ENCODE results near the gene RPTN.
A peak's percentile ranks its signal among the peaks of the same experiment; 100 is the strongest.
"Not testable (repeated sequence)": the region's sequence is repeated elsewhere in the genome, so short reads cannot be mapped to it uniquely, and the experiment has no call there.

The RPTN gene

DNA sequence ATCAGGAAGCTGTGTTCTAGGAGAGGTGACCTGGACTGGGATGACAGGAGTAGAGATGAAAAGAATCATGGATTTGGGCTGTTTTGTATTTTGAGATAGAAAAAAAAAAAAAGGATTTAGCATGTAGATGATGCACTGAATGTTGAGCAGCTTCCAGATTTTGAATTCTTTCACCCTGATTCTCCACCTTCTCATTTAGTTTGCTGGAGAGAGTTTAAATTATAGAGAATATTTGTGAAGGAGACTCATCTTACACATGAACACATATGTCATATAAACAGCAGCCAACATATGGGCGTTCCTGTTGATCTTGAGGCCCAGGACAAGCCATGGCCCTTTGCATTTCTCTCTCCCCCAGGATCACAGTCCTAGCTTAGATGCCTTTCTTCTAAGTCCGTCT lies 7.4 kb downstream of the RPTN start:
- no peak for DNase-seq (ENCODE audit: low read depth)
- H3K4me3 ChIP-seq (ENCODE audit: control insufficient read depth, low read depth, low read length) = no peak overlapping the region
- no peak for TF ChIP-seq CTCF (conservative IDR thresholded peaks at IDR 0.05; ENCODE audit: control insufficient read depth, insufficient read depth, low read depth, low read length)

GRCh38 chr1:152148981-152149380 lies 10.0 kb downstream of the RPTN start:
- TF ChIP-seq CTCF (conservative IDR thresholded peaks at IDR 0.05; ENCODE audit: control insufficient read depth, insufficient read depth, low read depth, low read length) = no peak
- DNase-seq (ENCODE audit: low read depth) = peak; percentile 42
- H3K4me3 ChIP-seq (ENCODE audit: control insufficient read depth, low read depth, low read length) = no peak overlapping the region

GRCh38 chr1:152148051-152148450 lies 11.0 kb downstream of the RPTN start:
- TF ChIP-seq CTCF (conservative IDR thresholded peaks at IDR 0.05; ENCODE audit: control insufficient read depth, insufficient read depth, low read depth, low read length) = no peak
- no peak overlapping the region for H3K4me3 ChIP-seq (ENCODE audit: control insufficient read depth, low read depth, low read length)
- DNase-seq (ENCODE audit: low read depth) = no peak

DNA sequence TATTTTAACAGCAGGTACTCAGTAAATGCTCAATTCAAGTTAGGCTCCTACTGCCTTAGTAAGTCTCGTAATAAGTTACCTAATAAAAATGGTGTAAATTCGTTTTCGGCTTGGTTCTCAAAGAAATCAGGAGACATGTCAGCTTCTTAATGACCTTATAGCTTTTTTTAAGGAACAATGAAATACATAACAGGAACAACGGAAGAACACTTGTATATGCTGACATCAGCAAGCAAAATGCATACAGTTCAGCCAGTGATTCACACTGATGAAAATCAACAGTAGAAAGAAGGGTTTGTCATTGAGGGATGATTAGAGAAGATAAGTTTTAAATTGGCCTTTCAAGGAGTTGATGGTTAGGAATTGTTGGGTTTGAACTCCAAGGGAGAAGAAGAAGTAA lies 13.3 kb downstream of the RPTN start:
- no peak for DNase-seq (ENCODE audit: low read depth)
- no peak for TF ChIP-seq CTCF (conservative IDR thresholded peaks at IDR 0.05; ENCODE audit: control insufficient read depth, insufficient read depth, low read depth, low read length)
- no peak overlapping the region for H3K4me3 ChIP-seq (ENCODE audit: control insufficient read depth, low read depth, low read length)

GRCh38 chr1:152144674-152145183 lies 14.3 kb downstream of the RPTN start:
- not testable (repeated sequence) for H3K4me3 ChIP-seq (ENCODE audit: control insufficient read depth, low read depth, low read length); DNase-seq (ENCODE audit: low read depth)

DNA sequence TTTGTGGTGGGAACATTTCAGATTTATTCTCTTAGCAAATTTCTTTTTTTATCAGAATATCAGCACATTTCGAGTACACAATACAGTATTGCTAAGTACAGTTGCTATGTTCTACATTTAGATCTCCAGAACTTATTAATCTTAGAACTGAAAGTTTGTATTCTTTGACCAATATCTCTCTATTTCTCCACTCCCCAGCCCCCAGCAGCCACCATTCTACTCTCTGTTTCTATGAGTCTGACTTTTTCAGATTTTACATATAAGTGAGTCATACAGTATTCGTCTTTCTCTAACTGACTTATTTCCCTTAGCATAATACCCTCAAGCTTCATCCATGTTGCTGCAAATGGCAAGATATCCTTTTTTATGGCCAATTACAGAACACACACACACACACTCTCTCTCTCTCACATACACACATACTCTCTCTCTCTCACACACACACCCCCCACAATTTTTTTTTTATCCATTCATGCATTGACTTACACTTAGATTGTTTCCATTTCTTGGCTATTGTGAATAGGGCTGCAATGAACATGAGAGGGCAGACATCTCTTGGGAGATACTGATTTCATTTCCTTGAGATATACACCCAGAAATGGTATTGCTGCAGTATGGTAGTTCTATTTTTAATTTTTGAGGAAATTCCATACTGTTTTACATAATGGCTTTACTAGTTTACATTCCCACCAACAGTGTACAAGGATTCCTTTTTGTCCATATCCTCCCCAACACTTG lies 15.7 kb downstream of the RPTN start:
- H3K4me3 ChIP-seq (ENCODE audit: control insufficient read depth, low read depth, low read length) = no peak overlapping the region
- DNase-seq (ENCODE audit: low read depth) = peak; percentile 19
- TF ChIP-seq CTCF (conservative IDR thresholded peaks at IDR 0.05; ENCODE audit: control insufficient read depth, insufficient read depth, low read depth, low read length) = no peak

GRCh38 chr1:152141971-152142584 lies 16.9 kb downstream of the RPTN start:
- peak; percentile 98 for TF ChIP-seq CTCF (conservative IDR thresholded peaks at IDR 0.05; ENCODE audit: control insufficient read depth, insufficient read depth, low read depth, low read length)
- peak; percentile 80 for DNase-seq (ENCODE audit: low read depth)
- no peak overlapping the region for H3K4me3 ChIP-seq (ENCODE audit: control insufficient read depth, low read depth, low read length)
